Thoracic aorta (tissue), 2 donors: ENCODE data around the gene SIPA1L2. TPM values are rescaled to one million over a fixed set of nuclear protein-coding genes. Genes with fewer than 3 reads are reported as not detected.

Experiments
- ATAC-seq: fragments of 150-250 bp; one replicate; pipeline ENCODE4 v1.8.0; 2017; ENCODE audit warnings: low read depth; ENCODE audit not compliant: insufficient number of reproducible peaks, low FRiP score
- DNase-seq: peaks from one replicate; pipeline ENCODE4 v3.0.0-alpha.2; 2020; ENCODE audit warnings: low spot score
- H3K27ac ChIP-seq, 2 donors: fragments of 200-600 bp; sonication (generic); 1 replicate in 1 of 2; 2 replicates in 1 of 2; pipeline ENCODE4 v1.5.1; 2016; ENCODE audit warnings: mild to moderate bottlenecking in 2 of 2, moderate library complexity in 2 of 2
- H3K27me3 ChIP-seq: fragments of 200-600 bp; sonication (generic); replicated peaks from 2 replicates; pipeline ENCODE4 v1.6.0; 2016; ENCODE audit warnings: mild to moderate bottlenecking; ENCODE audit not compliant: insufficient read depth
- H3K36me3 ChIP-seq: fragments of 200-600 bp; sonication (generic); one replicate; pipeline ENCODE4 v1.5.1; 2016
- H3K4me1 ChIP-seq, 2 donors: fragments of 200-600 bp; sonication (generic); 1 replicate in 1 of 2; 2 replicates in 1 of 2; pipeline versions ENCODE4 v1.5.1 to v1.6.0; 2016; ENCODE audit warnings: low read depth in 2 of 2, mild to moderate bottlenecking in 1 of 2; ENCODE audit not compliant: control insufficient read depth in 1 of 2
- H3K4me3 ChIP-seq: fragments of 200-600 bp; sonication (generic); 2 replicates; pipeline ENCODE4 v1.5.1; 2016; ENCODE audit warnings: mild to moderate bottlenecking
- H3K9me3 ChIP-seq: fragments of 200-600 bp; sonication (generic); 2 replicates; pipeline ENCODE4 v1.5.1; 2016
- CTCF ChIP-seq: fragments of 200-600 bp; sonication (generic); IDR thresholded peaks from one replicate; pipeline ENCODE4 v1.5.1; 2019; ENCODE audit warnings: antibody characterized with exemption
- total RNA-seq, 2 donors: library from RNA; depleted of rRNA; stranded (reverse); fragments of >200 nt; gene quantifications; one replicate each; pipeline versions ENCODE4 v1.1.0 to v1.2.3, GENCODE V29; 2016

Gene SIPA1L2
- total RNA-seq, 2 donors from 2014 or later = 13.0 to 20.4 TPM

GRCh38 chr1:232599178-232600041, 30.5 kb downstream of the SIPA1L2 start:
- TF ChIP-seq CTCF = no peak
- H3K4me3 ChIP-seq = no peak overlapping the region
- H3K9me3 ChIP-seq = no peaks in the 10 kb centered on the region
- H3K4me1 ChIP-seq = peaks cover 5 to 19% of the 10 kb centered on the region in 2 donors
- no peaks in the 10 kb centered on the region for H3K27me3 ChIP-seq
- DNase-seq = no peak
- no peak for ATAC-seq
- H3K27ac ChIP-seq = no peak overlapping the region
- no peaks in the 10 kb centered on the region for H3K36me3 ChIP-seq

GRCh38 chr1:232598837-232599177, 31.1 kb downstream of the SIPA1L2 start:
- no peaks in the 10 kb centered on the region for H3K9me3 ChIP-seq
- ATAC-seq (no peak), DNase-seq (no peak)
- H3K27me3 ChIP-seq = no peaks in the 10 kb centered on the region
- no peak for TF ChIP-seq CTCF
- no peak overlapping the region for H3K4me3 ChIP-seq
- H3K4me1 ChIP-seq = peaks cover 5 to 19% of the 10 kb centered on the region in 2 donors
- no peak overlapping the region for H3K27ac ChIP-seq
- no peaks in the 10 kb centered on the region for H3K36me3 ChIP-seq

GRCh38 chr1:232598133-232598532, 31.8 kb downstream of the SIPA1L2 start:
- ATAC-seq = no peak
- DNase-seq = no peak
- no peaks in the 10 kb centered on the region for H3K27me3 ChIP-seq
- H3K27ac ChIP-seq = no peak overlapping the region
- no peak for TF ChIP-seq CTCF
- H3K4me1 ChIP-seq = peaks cover 5 to 19% of the 10 kb centered on the region in 2 donors
- H3K9me3 ChIP-seq = no peaks in the 10 kb centered on the region
- H3K4me3 ChIP-seq = no peak overlapping the region
- no peaks in the 10 kb centered on the region for H3K36me3 ChIP-seq

- H3K27ac ChIP-seq = no peak overlapping the region
- H3K36me3 ChIP-seq = no peaks in the 10 kb centered on the region
- ATAC-seq (no peak), DNase-seq (no peak)
- H3K4me3 ChIP-seq = no peak overlapping the region
- peaks cover 5 to 19% of the 10 kb centered on the region in 2 donors for H3K4me1 ChIP-seq
- TF ChIP-seq CTCF = no peak
- no peaks in the 10 kb centered on the region for H3K9me3 ChIP-seq
- no peaks in the 10 kb centered on the region for H3K27me3 ChIP-seq
Observed at GRCh38 chr1:232597721-232598120, 32.2 kb downstream of the SIPA1L2 start.

GRCh38 chr1:232596666-232597303, 33.1 kb downstream of the SIPA1L2 start:
- no peaks in the 10 kb centered on the region for H3K36me3 ChIP-seq
- no peaks in the 10 kb centered on the region for H3K9me3 ChIP-seq
- no peak overlapping the region for H3K4me3 ChIP-seq
- no peak overlapping the region for H3K27ac ChIP-seq
- DNase-seq = no peak
- peaks cover 5 to 19% of the 10 kb centered on the region in 2 donors for H3K4me1 ChIP-seq
- ATAC-seq = no peak
- no peaks in the 10 kb centered on the region for H3K27me3 ChIP-seq
- TF ChIP-seq CTCF = no peak
